Effector memory CD8-positive, alpha-beta T cell (primary cell): ENCODE data around the gene PGM3.

Experiments
- ATAC-seq: fragments of 150-1000 bp; cut with Tn5 transposase; replicated peaks from 2 replicates; pipeline ENCODE4 v1.10.0; 2021; ENCODE audit warnings: mild to moderate bottlenecking, moderate library complexity
- DNase-seq, 3 experiments: peaks; one replicate each; pipeline ENCODE4 v3.0.0; 2021
- H3K27ac Mint-ChIP-seq, 2 donors: one replicate each; pipeline ENCODE4 v1.8.0; 2022; ENCODE audit warnings: mild to moderate bottlenecking in 2 of 2, mixed read lengths in 2 of 2, moderate library complexity in 2 of 2
- H3K27me3 Mint-ChIP-seq, 2 donors: one replicate each; pipeline ENCODE4 v1.8.0; 2022; ENCODE audit warnings: mixed read lengths in 2 of 2
- H3K36me3 Mint-ChIP-seq: one replicate; pipeline ENCODE4 v1.8.0; 2022; ENCODE audit warnings: mild to moderate bottlenecking, moderate library complexity, mixed read lengths; ENCODE audit not compliant: insufficient read depth
- H3K4me1 Mint-ChIP-seq, 2 donors: one replicate each; pipeline ENCODE4 v1.8.0; 2022; ENCODE audit warnings: low read depth in 2 of 2, mixed read lengths in 2 of 2
- H3K4me3 Mint-ChIP-seq, 2 donors: one replicate each; pipeline ENCODE4 v1.8.0; 2022; ENCODE audit warnings: mild to moderate bottlenecking in 2 of 2, mixed read lengths in 2 of 2, moderate library complexity in 2 of 2
- H3K9me3 Mint-ChIP-seq, 2 donors: one replicate each; pipeline ENCODE4 v1.8.0; 2022; ENCODE audit warnings: mixed read lengths in 2 of 2

Gene PGM3

GRCh38 chr6:83125425-83125824 is 67.6 kb downstream of the PGM3 start:
- H3K27me3 Mint-ChIP-seq = no peaks in the 10 kb centered on the region
- no peak overlapping the region for H3K27ac Mint-ChIP-seq
- H3K9me3 Mint-ChIP-seq = no peaks in the 10 kb centered on the region
- peaks cover 55% of the 10 kb centered on the region for H3K36me3 Mint-ChIP-seq
- H3K4me1 Mint-ChIP-seq = no peaks in the 10 kb centered on the region
- H3K4me3 Mint-ChIP-seq = no peak overlapping the region
- no peak for DNase-seq
- no peak for ATAC-seq

DNA sequence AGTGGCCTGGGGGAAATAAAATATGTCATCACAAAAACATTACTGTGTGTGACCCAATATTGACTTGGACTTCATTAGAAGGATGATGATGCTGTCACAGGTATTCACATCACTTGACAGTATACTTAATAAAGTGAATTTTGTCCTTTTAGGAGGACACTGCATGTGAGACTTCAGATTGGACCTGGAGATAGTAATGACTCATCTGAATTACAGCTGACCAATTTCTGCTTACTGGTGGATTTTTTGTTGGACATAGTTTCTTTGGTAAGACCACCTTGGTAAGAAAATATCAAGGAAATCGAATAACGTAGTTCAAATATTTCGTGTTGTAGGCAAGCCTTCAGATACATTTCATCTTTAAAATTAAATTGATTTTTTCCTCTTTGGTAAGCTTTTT is 68.5 kb downstream of the PGM3 start:
- H3K9me3 Mint-ChIP-seq = no peaks in the 10 kb centered on the region
- peaks cover 51% of the 10 kb centered on the region for H3K36me3 Mint-ChIP-seq

GRCh38 chr6:83119742-83120300 is 73.2 kb downstream of the PGM3 start:
- H3K36me3 Mint-ChIP-seq = peaks cover 33% of the 10 kb centered on the region
- no peaks in the 10 kb centered on the region for H3K4me1 Mint-ChIP-seq
- H3K27me3 Mint-ChIP-seq = no peaks in the 10 kb centered on the region
- no peaks in the 10 kb centered on the region for H3K9me3 Mint-ChIP-seq
- ATAC-seq (no peak), DNase-seq (no peak)
- no peak overlapping the region for H3K27ac Mint-ChIP-seq
- no peak overlapping the region for H3K4me3 Mint-ChIP-seq

More for the DNA sequence above, 68.5 kb downstream of the PGM3 start:
- ATAC-seq (no peak), DNase-seq (no peak)
- Mint-ChIP-seq H3K27ac (no peak overlapping the region), H3K4me1 (no peaks in the 10 kb centered on the region), H3K4me3 (no peak overlapping the region), H3K27me3 (no peaks in the 10 kb centered on the region)

DNA sequence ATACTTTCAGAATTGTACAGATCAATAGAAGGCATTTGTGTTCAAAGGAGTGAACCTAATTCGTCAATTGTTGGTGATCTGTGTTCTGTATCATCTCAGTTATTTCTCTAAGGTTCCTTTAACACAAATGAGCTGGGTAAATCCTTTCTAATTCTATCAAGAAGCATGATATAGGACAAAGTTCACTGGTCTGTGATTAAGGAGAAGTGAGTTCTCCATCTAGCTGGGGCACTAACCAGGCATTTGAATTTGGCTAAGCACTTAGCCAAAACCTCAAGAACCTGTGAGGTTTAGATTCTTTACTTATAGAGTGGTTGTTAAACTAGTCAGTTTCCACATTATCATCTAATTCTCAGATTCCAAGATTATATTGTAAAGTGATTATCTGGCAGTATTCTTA is 75.3 kb downstream of the PGM3 start:
- H3K27ac Mint-ChIP-seq = no peak overlapping the region
- ATAC-seq = no peak
- H3K27me3 Mint-ChIP-seq = no peaks in the 10 kb centered on the region
- H3K4me3 Mint-ChIP-seq = no peak overlapping the region
- peaks cover 23% of the 10 kb centered on the region for H3K36me3 Mint-ChIP-seq
- no peaks in the 10 kb centered on the region for H3K4me1 Mint-ChIP-seq
- no peaks in the 10 kb centered on the region for H3K9me3 Mint-ChIP-seq
- DNase-seq = no peak
